Esophagus muscularis mucosa (tissue), 4 donors: ENCODE data around the gene MVB12B. TPM values are rescaled to one million over a fixed set of nuclear protein-coding genes. Genes with fewer than 3 reads are reported as not detected.
"Not testable (repeated sequence)": the region's sequence is repeated elsewhere in the genome, so short reads cannot be mapped to it uniquely, and the experiment has no call there.

Source experiments
- DNase-seq: peaks from one replicate; pipeline ENCODE4 v3.0.0-alpha.2; 2017; ENCODE audit errors: extremely low spot score
- H3K27ac ChIP-seq, 4 donors: fragments of 200-600 bp; sonication (generic); replicated peaks in 1 of 4; 1 replicate in 3 of 4; 2 replicates in 1 of 4; pipeline ENCODE4 v1.5.1; 2016 to 2019; ENCODE audit warnings: mild to moderate bottlenecking in 1 of 4
- H3K27me3 ChIP-seq, 4 donors: fragments of 200-600 bp; sonication (generic); one replicate each; pipeline versions ENCODE4 v1.5.1 to v1.6.0; 2016 to 2019
- H3K36me3 ChIP-seq, 4 donors: fragments of 200-600 bp; sonication (generic); one replicate each; pipeline ENCODE4 v1.5.1; 2016 to 2019
- H3K4me1 ChIP-seq, 4 donors: fragments of 200-600 bp; sonication (generic); one replicate each; pipeline ENCODE4 v1.5.1; 2016 to 2019
- H3K4me3 ChIP-seq, 4 donors: fragments of 200-600 bp; sonication (generic); 1 replicate in 2 of 4; 2 replicates in 2 of 4; pipeline ENCODE4 v1.5.1; 2016 to 2019; ENCODE audit warnings: mild to moderate bottlenecking in 4 of 4, moderate library complexity in 1 of 4
- H3K9me3 ChIP-seq, 4 donors: fragments of 200-600 bp; sonication (generic); 1 replicate in 3 of 4; 2 replicates in 1 of 4; pipeline ENCODE4 v1.5.1; 2016 to 2019
- EP300 ChIP-seq: sonication (generic); formaldehyde crosslinking; IDR thresholded peaks from one replicate; pipeline ENCODE4 v1.6.1; 2017; ENCODE audit warnings: antibody characterized with exemption
- POLR2A ChIP-seq: fragments of 450-650 bp; IDR thresholded peaks from one replicate; pipeline ENCODE4 v1.6.1; 2017; ENCODE audit warnings: antibody characterized with exemption, moderate library complexity, mild to moderate bottlenecking, low read depth
- POLR2AphosphoS5 ChIP-seq, 2 donors: sonication (generic); formaldehyde crosslinking; IDR thresholded peaks; one replicate each; pipeline ENCODE4 v1.6.1; 2017; ENCODE audit warnings: antibody characterized with exemption in 2 of 2
- WGBS: methylation state at CpG from one replicate; pipeline ENCODE4 v1.1.5; 2018; 5-methylcytosine and 5-hydroxymethylcytosine counted together
- intact Hi-C: fragments of 100-400 bp; cut with DNase I; formaldehyde crosslinking; loops from one replicate; pipeline ENCODE4 v1.15.1; 2023
- total RNA-seq, 4 donors: library from RNA; depleted of rRNA; stranded (reverse); fragments of >200 nt; gene quantifications; one replicate each; pipeline versions ENCODE4 v1.1.0 to v1.2.1, GENCODE V29; 2016
- TF ChIP-seq, protein P1 (sequence below), 3 experiments: fragments of 200-600 bp in 2 of 3; fragments of 450-650 bp in 1 of 3; sonication (generic) in 2 of 3; IDR thresholded peaks; one replicate each; pipeline ENCODE4 v1.5.1; 2017 to 2019; ENCODE audit warnings: antibody characterized with exemption in 3 of 3, mild to moderate bottlenecking in 2 of 3, moderate library complexity in 1 of 3

MVB12B gene
- total RNA-seq, 4 donors from 2014 or later = 14.1 to 25.0 (median 18.4) TPM

DNA sequence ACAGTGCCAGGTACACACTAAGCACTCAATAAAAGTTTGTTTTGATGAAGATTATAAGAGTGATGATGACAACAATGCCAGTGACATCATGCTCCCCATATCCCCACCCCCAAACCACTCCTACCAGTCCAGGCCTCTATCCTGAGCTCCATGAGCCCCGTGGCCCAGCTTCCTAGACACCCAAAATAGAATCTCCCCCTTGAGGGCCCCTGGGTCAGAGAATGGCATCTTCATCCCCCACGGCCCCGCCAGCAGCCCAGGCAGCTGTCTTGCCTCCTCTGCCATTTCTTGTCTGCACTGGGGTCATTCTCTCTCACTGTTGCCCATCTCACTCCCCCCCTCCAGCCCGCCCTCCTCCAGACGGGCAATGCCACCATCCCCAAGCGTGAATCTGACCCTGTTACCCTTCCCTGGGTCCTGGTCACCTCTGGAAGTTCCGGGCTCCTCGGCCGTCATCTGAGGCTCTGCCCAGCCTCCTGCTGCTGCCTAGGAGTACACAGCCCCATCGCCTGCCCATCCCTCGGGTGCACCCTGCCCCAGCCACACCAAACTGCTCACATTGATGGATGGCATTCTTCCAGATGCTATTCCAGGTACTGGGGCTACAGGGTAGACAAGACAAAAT, 210.3 kb downstream of the MVB12B start:
- Histone ChIP-seq H3K9me3 (no peaks in the 10 kb centered on the region), H3K27me3 (peaks cover 0 to 58% (median 0%) of the 10 kb centered on the region in 4 donors), H3K4me3 (no peak overlapping the region), H3K27ac (no peak overlapping the region), H3K36me3 (no peaks in the 10 kb centered on the region), H3K4me1 (peaks cover 0 to 11% (median 8%) of the 10 kb centered on the region in 4 donors)
- TF ChIP-seq EP300 (no peak), POLR2A (no peak), POLR2AphosphoS5 (IDR thresholded peaks at IDR 0.05) (no peak)
- TF ChIP-seq, protein P1, sequence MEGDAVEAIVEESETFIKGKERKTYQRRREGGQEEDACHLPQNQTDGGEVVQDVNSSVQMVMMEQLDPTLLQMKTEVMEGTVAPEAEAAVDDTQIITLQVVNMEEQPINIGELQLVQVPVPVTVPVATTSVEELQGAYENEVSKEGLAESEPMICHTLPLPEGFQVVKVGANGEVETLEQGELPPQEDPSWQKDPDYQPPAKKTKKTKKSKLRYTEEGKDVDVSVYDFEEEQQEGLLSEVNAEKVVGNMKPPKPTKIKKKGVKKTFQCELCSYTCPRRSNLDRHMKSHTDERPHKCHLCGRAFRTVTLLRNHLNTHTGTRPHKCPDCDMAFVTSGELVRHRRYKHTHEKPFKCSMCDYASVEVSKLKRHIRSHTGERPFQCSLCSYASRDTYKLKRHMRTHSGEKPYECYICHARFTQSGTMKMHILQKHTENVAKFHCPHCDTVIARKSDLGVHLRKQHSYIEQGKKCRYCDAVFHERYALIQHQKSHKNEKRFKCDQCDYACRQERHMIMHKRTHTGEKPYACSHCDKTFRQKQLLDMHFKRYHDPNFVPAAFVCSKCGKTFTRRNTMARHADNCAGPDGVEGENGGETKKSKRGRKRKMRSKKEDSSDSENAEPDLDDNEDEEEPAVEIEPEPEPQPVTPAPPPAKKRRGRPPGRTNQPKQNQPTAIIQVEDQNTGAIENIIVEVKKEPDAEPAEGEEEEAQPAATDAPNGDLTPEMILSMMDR (IDR thresholded peaks at IDR 0.05) = no peak
- 84% methylated on average over 11 of the region's 11 CpGs for WGBS
- DNase-seq = no peak
- intact Hi-C loops = no loop called here

DNA sequence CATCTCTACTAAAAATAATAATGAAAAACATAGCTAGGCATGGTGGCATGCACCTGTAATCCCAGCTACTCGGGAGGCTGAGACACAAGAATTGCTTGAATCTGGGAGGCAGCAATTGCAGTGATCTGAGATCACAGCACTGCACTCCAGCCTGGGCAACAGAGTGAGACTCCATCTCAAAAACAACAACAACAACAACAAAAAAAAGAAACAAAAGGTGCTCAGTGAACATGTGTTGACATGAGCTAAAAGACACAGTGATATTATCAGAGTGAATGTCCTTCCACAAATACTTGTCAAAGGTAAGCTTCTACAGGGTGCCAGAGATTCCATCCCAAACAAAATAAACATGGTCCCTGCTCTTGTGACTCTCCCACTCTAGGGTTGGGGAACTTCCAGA, 211.9 kb downstream of the MVB12B start:
- intact Hi-C loops = no loop called here
- Histone ChIP-seq H3K4me3 (no peak overlapping the region), H3K4me1 (no peaks in the 10 kb centered on the region), H3K36me3 (no peaks in the 10 kb centered on the region), H3K27me3 (peaks cover 0 to 50% (median 0%) of the 10 kb centered on the region in 4 donors), H3K27ac (no peak overlapping the region), H3K9me3 (no peaks in the 10 kb centered on the region)
- 100% methylated on average over 1 of the region's 1 CpG for WGBS
- TF ChIP-seq, protein P1 (IDR thresholded peaks at IDR 0.05) = no peak
- no peak for TF ChIP-seq POLR2A
- TF ChIP-seq EP300 = no peak
- no peak for TF ChIP-seq POLR2AphosphoS5 (IDR thresholded peaks at IDR 0.05)
- DNase-seq = no peak

- DNase-seq, H3K9me3 ChIP-seq, H3K4me1 ChIP-seq, H3K36me3 ChIP-seq, H3K4me3 ChIP-seq, intact Hi-C loops, H3K27ac ChIP-seq: not testable (repeated sequence)
- 88% methylated on average over 9 of the region's 9 CpGs for WGBS
- peaks cover 0 to 32% (median 0%) of the 10 kb centered on the region in 4 donors for H3K27me3 ChIP-seq
These were observed 213.8 kb downstream of the MVB12B start for GRCh38 chr9:126540398-126540797.

- no peaks in the 10 kb centered on the region for H3K4me1 ChIP-seq
- no peak for DNase-seq
- H3K27ac ChIP-seq = no peak overlapping the region
- intact Hi-C loops = no loop called here
- H3K27me3 ChIP-seq = peaks cover 0 to 10% (median 0%) of the 10 kb centered on the region in 4 donors
- H3K4me3 ChIP-seq = no peak overlapping the region
- WGBS = 100% methylated on average over 3 of the region's 3 CpGs
- no peak for TF ChIP-seq POLR2AphosphoS5 (IDR thresholded peaks at IDR 0.05)
- no peak for TF ChIP-seq POLR2A
- no peak for TF ChIP-seq EP300
- TF ChIP-seq, protein P1 (IDR thresholded peaks at IDR 0.05) = no peak
- no peaks in the 10 kb centered on the region for H3K9me3 ChIP-seq
- no peaks in the 10 kb centered on the region for H3K36me3 ChIP-seq
These were observed 216.9 kb downstream of the MVB12B start for GRCh38 chr9:126543490-126543889.

GRCh38 chr9:126545106-126545505, 218.5 kb downstream of the MVB12B start:
- no peak for DNase-seq
- Histone ChIP-seq H3K27ac (no peak overlapping the region), H3K27me3 (peaks cover 0 to 8% (median 0%) of the 10 kb centered on the region in 4 donors), H3K4me3 (no peak overlapping the region), H3K36me3 (no peaks in the 10 kb centered on the region), H3K4me1 (no peaks in the 10 kb centered on the region), H3K9me3 (no peaks in the 10 kb centered on the region)
- 79% methylated on average over 7 of the region's 7 CpGs for WGBS
- TF ChIP-seq EP300 (no peak), POLR2A (no peak), POLR2AphosphoS5 (IDR thresholded peaks at IDR 0.05) (no peak)
- TF ChIP-seq, protein P1 (IDR thresholded peaks at IDR 0.05) = no peak
- intact Hi-C loops = no loop called here
